22Rv1 (cell line): Measurements from ENCODE around the gene KCNAB1.

ENCODE experiments used
- ZFX ChIP-seq: fragments of 450-650 bp; IDR thresholded peaks from 2 replicates; pipeline ENCODE4 v1.6.1; 2017; ENCODE audit warnings: antibody characterized with exemption, borderline replicate concordance
- TF ChIP-seq, protein P1 (sequence below): fragments of 450-650 bp; IDR thresholded peaks from 2 replicates; pipeline ENCODE4 v1.5.1; 2017; ENCODE audit warnings: mild to moderate bottlenecking

DNA sequence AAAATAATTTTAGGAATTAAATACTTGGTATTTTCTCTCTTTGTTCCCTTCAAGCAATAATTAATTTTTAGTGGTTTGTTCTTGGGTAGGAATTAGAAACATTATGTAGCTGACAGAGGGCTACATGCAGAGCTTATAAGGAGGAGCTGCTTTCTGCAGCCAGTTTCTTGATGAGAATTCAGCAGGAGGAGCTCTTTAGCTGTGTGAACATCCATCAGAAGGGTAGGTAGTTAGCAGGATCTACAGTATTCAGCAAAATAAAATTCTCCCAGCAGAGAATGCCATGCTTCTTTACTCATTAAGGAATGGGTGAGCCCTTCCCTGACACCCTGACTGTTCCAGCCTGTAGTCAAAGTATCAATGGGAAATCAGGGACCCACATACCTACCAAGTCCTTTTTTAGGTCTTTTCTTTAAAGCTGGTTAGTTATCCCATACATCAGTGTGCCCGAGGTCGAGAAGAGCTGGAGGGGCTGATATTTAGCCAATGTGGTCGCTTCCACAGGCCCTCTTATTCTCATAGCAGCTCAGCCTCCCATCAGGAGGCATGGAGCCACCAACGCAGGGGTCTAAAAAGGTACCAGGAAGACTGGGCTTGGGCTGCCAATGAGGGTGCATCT is 54.0 kb downstream of the KCNAB1 start:
- TF ChIP-seq, protein P1, sequence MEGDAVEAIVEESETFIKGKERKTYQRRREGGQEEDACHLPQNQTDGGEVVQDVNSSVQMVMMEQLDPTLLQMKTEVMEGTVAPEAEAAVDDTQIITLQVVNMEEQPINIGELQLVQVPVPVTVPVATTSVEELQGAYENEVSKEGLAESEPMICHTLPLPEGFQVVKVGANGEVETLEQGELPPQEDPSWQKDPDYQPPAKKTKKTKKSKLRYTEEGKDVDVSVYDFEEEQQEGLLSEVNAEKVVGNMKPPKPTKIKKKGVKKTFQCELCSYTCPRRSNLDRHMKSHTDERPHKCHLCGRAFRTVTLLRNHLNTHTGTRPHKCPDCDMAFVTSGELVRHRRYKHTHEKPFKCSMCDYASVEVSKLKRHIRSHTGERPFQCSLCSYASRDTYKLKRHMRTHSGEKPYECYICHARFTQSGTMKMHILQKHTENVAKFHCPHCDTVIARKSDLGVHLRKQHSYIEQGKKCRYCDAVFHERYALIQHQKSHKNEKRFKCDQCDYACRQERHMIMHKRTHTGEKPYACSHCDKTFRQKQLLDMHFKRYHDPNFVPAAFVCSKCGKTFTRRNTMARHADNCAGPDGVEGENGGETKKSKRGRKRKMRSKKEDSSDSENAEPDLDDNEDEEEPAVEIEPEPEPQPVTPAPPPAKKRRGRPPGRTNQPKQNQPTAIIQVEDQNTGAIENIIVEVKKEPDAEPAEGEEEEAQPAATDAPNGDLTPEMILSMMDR = peak; percentile 13; the same call in 1 of the 2 replicates
- TF ChIP-seq ZFX = no peak
